Gastroesophageal sphincter (tissue), 4 donors: ENCODE data around the gene PCDHB14. TPM values are rescaled to one million over a fixed set of nuclear protein-coding genes. Genes with fewer than 3 reads are reported as not detected.
A peak's percentile ranks its signal among the peaks of the same experiment; 100 is the strongest.
"Not testable (repeated sequence)": the region's sequence is repeated elsewhere in the genome, so short reads cannot be mapped to it uniquely, and the experiment has no call there.

Experiments
- ATAC-seq: fragments of 150-250 bp; one replicate; pipeline ENCODE4 v1.9.1; 2016; ENCODE audit warnings: mild to moderate bottlenecking, moderate library complexity
- H3K27ac ChIP-seq, 4 donors: fragments of 200-600 bp; sonication (generic) in 3 of 4; 1 replicate in 3 of 4; 2 replicates in 1 of 4; pipeline ENCODE4 v1.5.1; 2016 to 2019
- H3K27me3 ChIP-seq: fragments of 200-600 bp; sonication (generic); one replicate; pipeline ENCODE4 v1.5.1; 2019
- H3K36me3 ChIP-seq, 2 donors: fragments of 200-600 bp; sonication (generic); one replicate each; pipeline ENCODE4 v1.5.1; 2019; ENCODE audit warnings: control low read depth in 1 of 2
- H3K4me1 ChIP-seq, 3 donors: fragments of 200-600 bp; sonication (generic); 1 replicate in 2 of 3; 2 replicates in 1 of 3; pipeline ENCODE4 v1.5.1; 2016 to 2019; ENCODE audit warnings: control low read depth in 2 of 3
- H3K4me3 ChIP-seq, 2 donors: fragments of 200-600 bp; sonication (generic); one replicate each; pipeline ENCODE4 v1.5.1; 2019; ENCODE audit warnings: mild to moderate bottlenecking in 1 of 2, moderate library complexity in 1 of 2
- H3K9me3 ChIP-seq, 3 donors: fragments of 200-600 bp; sonication (generic); one replicate each; pipeline ENCODE4 v1.5.1; 2017 to 2019; ENCODE audit warnings: control low read depth in 2 of 3
- EP300 ChIP-seq: sonication (generic); formaldehyde crosslinking; IDR thresholded peaks from one replicate; pipeline ENCODE4 v1.6.1; 2017; ENCODE audit warnings: antibody characterized with exemption, mild to moderate bottlenecking
- POLR2A ChIP-seq, 2 donors: fragments of 450-650 bp; IDR thresholded peaks; one replicate each; pipeline ENCODE4 v1.6.1; 2017; ENCODE audit warnings: antibody characterized with exemption in 2 of 2, mild to moderate bottlenecking in 2 of 2, moderate library complexity in 1 of 2
- POLR2AphosphoS5 ChIP-seq: sonication (generic); formaldehyde crosslinking; IDR thresholded peaks from one replicate; pipeline ENCODE4 v1.6.1; 2017; ENCODE audit warnings: antibody characterized with exemption
- WGBS, 2 donors: methylation state at CpG; one replicate each; pipeline ENCODE4 v1.1.5; 2018; ENCODE audit warnings: low coverage in 1 of 2; 5-methylcytosine and 5-hydroxymethylcytosine counted together
- total RNA-seq, 4 donors: library from RNA; depleted of rRNA; stranded (reverse); fragments of >200 nt; gene quantifications; one replicate each; pipeline ENCODE4 v1.1.0, GENCODE V29; 2016
- TF ChIP-seq, protein P1 (sequence below), 4 experiments: fragments of 200-600 bp in 2 of 4; fragments of 450-650 bp in 2 of 4; sonication (generic) in 1 of 4; IDR thresholded peaks; one replicate each; pipeline ENCODE4 v1.5.1; 2017 to 2019; ENCODE audit warnings: antibody characterized with exemption in 4 of 4, mild to moderate bottlenecking in 2 of 4, moderate library complexity in 2 of 4

Gene PCDHB14
- total RNA-seq: 10 to 100 TPM in 1 of 4 donors, 1 to 10 TPM in 3; 5.4 to 12.8 (median 7.8) TPM

DNA sequence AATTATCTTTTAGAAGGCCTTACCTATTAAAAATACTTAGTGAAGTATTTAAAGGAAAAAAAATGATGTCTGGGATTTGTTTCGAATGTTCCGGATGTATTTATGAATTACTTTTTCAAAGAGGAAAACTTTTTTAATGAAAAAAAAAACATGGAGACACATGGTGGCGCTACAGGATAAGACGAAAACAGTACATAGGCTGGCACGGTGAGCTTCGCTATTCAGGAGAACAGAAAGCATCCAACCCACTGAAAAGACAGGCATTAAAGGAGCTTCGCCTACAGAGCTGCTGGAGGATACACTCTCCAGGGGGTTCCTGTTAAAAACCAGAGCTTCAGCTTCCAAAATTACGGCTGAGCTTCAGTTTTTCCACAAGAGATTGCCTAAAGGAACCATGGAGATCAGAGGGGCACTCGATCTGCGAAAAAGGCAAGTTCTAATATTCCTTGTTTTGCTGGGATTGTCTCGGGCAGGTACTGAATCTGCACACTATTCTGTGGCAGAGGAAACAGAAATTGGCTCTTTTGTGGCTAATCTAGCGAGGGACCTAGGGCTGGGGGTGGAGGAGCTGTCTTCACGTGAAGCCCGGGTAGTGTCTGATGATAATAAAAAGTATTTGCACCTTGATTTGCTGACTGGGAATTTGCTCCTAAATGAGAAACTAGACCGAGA is at the start of gene PCDHB14:
Gene PCDHB14, plus strand, starts transcription at position 232 of the 672 bp plus-strand sequence. Its CDS starts 163 bp downstream, at position 395.
- Histone ChIP-seq H3K4me3 (peak within 1 kb of the TSS; percentile 33 to 36), H3K36me3 (peaks cover 0 to 22% of the 10 kb centered on the region in 2 donors), H3K4me1 (no peaks in the 10 kb centered on the region), H3K9me3 (peaks cover 0 to 100% (median 4%) of the 10 kb centered on the region in 3 donors), H3K27ac (peak within 1 kb of the TSS in 1 of 4 donors; percentile 38), H3K27me3 (peaks cover 3% of the 10 kb centered on the region)
- 17 to 30% methylated on average over 12 to 14 of the region's 15 CpGs for WGBS, 2 donors
- TF ChIP-seq POLR2AphosphoS5 (no peak), POLR2A (IDR thresholded peaks at IDR 0.05) (no peak), EP300 (no peak)
- TF ChIP-seq, protein P1, sequence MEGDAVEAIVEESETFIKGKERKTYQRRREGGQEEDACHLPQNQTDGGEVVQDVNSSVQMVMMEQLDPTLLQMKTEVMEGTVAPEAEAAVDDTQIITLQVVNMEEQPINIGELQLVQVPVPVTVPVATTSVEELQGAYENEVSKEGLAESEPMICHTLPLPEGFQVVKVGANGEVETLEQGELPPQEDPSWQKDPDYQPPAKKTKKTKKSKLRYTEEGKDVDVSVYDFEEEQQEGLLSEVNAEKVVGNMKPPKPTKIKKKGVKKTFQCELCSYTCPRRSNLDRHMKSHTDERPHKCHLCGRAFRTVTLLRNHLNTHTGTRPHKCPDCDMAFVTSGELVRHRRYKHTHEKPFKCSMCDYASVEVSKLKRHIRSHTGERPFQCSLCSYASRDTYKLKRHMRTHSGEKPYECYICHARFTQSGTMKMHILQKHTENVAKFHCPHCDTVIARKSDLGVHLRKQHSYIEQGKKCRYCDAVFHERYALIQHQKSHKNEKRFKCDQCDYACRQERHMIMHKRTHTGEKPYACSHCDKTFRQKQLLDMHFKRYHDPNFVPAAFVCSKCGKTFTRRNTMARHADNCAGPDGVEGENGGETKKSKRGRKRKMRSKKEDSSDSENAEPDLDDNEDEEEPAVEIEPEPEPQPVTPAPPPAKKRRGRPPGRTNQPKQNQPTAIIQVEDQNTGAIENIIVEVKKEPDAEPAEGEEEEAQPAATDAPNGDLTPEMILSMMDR (IDR thresholded peaks at IDR 0.05): peak in 2 of 4 experiments; percentile 13 to 34
- no peak for ATAC-seq

GRCh38 chr5:141174291-141175104 is 48.6 kb upstream of the PCDHB14 start:
- 39 to 50% methylated on average over 3 to 13 of the region's 79 CpGs for WGBS, 2 donors
- Histone ChIP-seq H3K9me3 (peaks cover 3 to 72% (median 3%) of the 10 kb centered on the region in 3 donors), H3K27me3 (peaks cover 58% of the 10 kb centered on the region)
- H3K4me1 ChIP-seq, H3K4me3 ChIP-seq, ATAC-seq, H3K36me3 ChIP-seq, H3K27ac ChIP-seq: not testable (repeated sequence)

DNA sequence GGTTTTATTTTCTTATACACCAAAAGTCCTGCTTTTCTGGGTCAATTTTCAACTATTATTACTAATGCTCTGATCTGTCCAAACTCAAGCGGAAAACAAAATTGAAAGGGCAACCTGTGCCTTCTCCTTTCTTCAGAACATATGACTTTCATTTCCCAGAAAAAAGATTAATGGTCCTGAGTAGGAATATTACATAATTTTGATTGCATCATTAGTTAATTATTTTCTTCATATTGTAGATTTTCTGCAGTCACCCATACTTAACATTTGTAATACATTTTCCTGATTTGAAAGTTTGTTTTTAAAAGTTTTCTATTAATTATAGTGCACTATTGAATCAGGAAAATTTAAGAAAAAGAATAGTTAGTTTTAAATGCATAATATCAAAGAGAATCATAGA is 47.2 kb upstream of the PCDHB14 start:
- no peaks in the 10 kb centered on the region for H3K4me1 ChIP-seq
- peaks cover 3 to 79% (median 3%) of the 10 kb centered on the region in 3 donors for H3K9me3 ChIP-seq
- TF ChIP-seq, protein P1 (IDR thresholded peaks at IDR 0.05): no peak
- TF ChIP-seq EP300 (no peak), POLR2AphosphoS5 (no peak), POLR2A (IDR thresholded peaks at IDR 0.05) (no peak)
- 73 to 74% methylated on average over 1 of the region's 1 CpG for WGBS, 2 donors
- no peak for ATAC-seq
- H3K36me3 ChIP-seq: no peaks in the 10 kb centered on the region
- H3K4me3 ChIP-seq: no peak overlapping the region
- H3K27ac ChIP-seq: no peak overlapping the region
- H3K27me3 ChIP-seq: peaks cover 70% of the 10 kb centered on the region

DNA sequence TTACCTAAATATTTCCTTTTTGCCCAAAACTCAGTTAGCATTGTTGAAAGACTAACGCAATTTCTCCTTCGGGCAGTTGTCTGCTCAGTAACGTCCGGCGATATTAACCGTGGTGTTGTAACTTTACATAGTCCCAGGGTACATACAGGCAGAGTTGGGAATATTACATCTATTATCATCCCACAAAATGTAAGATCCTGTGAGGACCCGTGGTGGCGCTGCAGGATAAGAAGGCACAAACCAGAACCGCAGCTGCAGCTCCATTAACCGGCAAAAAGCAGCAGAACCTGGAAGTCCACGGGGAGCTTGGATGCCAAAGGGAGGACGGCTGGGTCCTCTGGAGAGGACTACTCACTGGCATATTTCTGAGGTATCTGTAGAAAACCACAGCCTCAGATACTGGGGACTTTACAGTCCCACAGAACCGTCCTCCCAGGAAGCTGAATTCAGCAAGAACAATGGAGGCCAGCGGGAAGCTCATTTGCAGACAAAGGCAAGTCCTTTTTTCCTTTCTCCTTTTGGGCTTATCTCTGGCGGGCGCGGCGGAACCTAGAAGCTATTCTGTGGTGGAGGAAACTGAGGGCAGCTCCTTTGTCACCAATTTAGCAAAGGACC is 45.5 kb upstream of the PCDHB14 start, which contains the start of gene PCDHB8:
Gene PCDHB8, plus strand, starts transcription at position 214 of the 615 bp plus-strand sequence. Its CDS starts 245 bp downstream, at position 459.
- peaks cover 3 to 81% (median 3%) of the 10 kb centered on the region in 3 donors for H3K9me3 ChIP-seq
- not testable (repeated sequence) for H3K36me3 ChIP-seq, H3K4me1 ChIP-seq, H3K27ac ChIP-seq, H3K4me3 ChIP-seq
- H3K27me3 ChIP-seq: peaks cover 72% of the 10 kb centered on the region
- WGBS, 2 donors: 33 to 41% methylated on average over 11 to 14 of the region's 18 CpGs
- ATAC-seq: peak; percentile 10

- not testable (repeated sequence) for H3K4me3 ChIP-seq, ATAC-seq, H3K36me3 ChIP-seq, H3K27ac ChIP-seq, H3K4me1 ChIP-seq
- Histone ChIP-seq H3K9me3 (peaks cover 3 to 80% (median 3%) of the 10 kb centered on the region in 3 donors), H3K27me3 (peaks cover 73% of the 10 kb centered on the region)
- 29 to 60% methylated on average over 2 to 9 of the region's 39 CpGs for WGBS, 2 donors
Observed at GRCh38 chr5:141179371-141179770, 43.8 kb upstream of the PCDHB14 start.

DNA sequence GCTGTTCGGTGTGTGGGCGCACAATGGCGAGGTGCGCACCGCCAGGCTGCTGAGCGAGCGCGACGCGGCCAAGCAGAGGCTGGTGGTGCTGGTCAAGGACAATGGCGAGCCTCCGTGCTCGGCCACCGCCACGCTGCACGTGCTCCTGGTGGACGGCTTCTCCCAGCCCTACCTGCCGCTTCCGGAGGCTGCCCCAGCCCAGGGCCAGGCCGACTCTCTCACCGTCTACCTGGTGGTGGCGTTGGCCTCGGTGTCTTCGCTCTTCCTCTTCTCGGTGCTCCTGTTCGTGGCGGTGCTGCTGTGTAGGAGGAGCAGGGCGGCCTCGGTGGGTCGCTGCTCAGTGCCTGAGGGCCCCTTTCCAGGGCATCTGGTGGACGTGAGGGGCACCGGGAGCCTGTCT is 43.3 kb upstream of the PCDHB14 start:
- Histone ChIP-seq H3K9me3 (peaks cover 3 to 80% (median 3%) of the 10 kb centered on the region in 3 donors), H3K27me3 (peaks cover 72% of the 10 kb centered on the region)
- H3K4me1 ChIP-seq, ATAC-seq, H3K4me3 ChIP-seq, H3K36me3 ChIP-seq, H3K27ac ChIP-seq: not testable (repeated sequence)
- WGBS, 2 donors: no CpG with 5 or more reads among the region's 32 CpGs
